ENCODE measurements around the gene FOXK2.
"Not testable (repeated sequence)": the region's sequence is repeated elsewhere in the genome, so short reads cannot be mapped to it uniquely, and the experiment has no call there.

FOXK2 gene

DNA sequence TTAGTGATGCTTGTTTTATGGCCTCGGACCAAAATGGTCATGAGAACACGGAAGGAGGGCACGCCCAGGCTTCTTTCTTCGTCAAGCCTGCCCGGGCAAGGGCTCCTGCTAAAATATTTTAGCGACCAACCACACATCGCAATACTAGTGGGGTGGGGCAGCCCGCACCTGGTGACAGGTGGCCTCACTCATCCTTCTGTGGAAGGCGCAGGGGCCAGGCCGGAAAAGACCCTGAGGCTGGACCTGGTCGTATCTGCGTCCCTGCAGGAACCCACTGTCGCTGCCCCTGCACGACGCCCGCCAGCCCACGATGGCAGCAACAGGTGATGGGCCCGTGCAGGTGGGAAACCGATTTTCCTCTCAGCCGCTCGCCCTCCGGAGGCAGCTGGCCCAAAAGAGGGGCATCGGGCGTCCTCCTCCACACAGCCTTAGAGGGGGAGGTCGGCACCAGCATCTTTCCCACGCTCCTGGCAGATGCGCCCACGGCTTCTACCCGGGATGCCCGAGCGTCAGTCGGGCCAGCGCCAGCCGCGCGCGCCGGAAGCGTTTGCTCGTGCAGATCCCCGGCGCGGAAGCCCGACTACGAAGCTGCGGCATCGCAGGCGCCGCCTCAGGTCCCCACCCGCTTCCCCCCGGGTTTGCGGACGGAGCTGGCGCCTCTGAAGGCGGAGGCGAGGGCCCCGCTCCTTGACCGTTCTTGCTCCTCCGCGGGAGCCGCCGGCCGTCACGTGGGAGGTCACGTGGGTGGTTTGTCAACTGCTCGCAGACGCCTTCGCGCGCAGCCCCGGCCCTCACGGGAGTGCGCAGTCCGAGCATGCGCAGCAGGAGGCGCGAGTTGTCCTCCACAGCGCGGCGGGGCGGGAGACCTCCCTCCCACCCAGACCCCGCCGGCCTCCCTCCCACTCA, 22.8 kb upstream of the FOXK2 start:
- DNase-seq, result peak; percentile 97

DNA sequence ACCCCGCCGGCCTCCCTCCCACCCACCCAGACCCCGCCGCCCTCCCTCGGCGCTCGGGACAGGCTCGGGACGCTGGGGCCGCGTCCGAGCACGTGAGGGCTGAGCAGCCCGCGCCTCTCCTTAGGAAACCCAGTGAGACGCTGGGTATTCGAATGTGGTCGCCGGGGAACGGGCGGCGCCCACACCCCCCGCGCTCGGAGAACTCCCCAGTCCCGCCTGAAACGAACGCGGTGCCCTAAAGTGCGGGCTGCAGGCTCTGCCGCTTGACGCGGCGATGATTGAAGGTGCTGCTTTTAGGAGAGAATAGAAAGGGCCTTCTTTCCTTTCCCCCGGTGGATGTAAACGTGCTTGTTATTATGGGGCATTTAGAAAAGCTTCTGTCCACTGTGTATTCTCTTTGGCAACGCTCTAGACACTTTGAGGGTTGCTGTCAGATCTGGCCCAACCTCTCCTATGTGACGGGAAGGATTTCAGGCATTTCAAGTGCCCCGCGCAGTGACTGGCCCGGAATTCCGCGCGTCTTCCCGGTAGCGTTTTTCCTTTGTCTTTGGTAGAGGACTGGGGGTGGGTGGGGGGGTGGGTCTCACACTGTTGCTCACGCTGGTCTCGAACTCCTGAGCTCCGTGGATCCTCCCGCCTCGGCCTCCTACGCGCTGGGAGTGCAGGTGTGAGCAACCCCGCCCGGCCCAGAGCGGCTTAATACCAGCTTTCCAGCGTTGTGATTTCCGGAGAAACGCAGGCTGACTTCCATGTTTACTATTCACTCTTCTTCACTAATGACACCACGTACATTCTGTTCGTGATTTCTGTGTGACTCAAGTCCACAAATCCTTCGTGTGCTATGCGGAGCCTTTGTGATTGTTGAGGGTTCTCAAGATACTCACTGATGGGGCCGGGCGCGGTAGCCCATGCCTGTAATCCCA, 21.8 kb upstream of the FOXK2 start:
- peak; percentile 67 for DNase-seq

- DNase-seq, result no peak
Observed at GRCh38 chr17:82502207-82502606, 17.3 kb upstream of the FOXK2 start.

DNA sequence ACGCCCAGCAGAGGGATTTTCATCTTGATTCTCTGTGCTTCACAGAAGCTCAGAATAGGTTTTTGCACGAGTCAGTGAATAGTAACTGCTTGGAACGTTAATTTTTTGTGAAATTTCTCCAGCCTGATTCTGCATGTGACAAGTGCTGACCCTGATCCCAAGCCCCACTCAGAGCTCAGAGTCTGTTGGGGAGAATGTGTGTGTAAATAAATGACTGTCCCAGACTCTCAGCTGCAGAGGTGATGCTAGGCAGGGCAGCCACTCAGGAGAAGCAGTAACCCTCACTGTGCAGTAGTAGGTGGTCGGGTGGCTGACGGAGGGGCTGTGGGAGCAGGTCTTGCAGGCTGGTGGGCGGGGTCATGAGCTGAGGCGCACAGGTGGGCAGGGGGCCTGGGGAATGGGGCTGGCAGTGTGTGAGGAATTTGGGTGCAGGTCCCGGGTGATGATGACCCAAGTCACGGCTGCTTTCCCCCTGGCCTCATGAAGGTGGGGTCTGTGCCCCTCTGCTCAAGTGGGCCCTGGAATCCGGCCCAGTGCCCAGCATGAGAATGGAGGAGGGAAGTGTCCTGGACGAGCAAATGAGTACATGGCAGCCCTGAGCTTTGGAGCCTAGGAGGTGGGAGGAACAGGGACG, 16.3 kb upstream of the FOXK2 start:
- no peak for DNase-seq

DNA sequence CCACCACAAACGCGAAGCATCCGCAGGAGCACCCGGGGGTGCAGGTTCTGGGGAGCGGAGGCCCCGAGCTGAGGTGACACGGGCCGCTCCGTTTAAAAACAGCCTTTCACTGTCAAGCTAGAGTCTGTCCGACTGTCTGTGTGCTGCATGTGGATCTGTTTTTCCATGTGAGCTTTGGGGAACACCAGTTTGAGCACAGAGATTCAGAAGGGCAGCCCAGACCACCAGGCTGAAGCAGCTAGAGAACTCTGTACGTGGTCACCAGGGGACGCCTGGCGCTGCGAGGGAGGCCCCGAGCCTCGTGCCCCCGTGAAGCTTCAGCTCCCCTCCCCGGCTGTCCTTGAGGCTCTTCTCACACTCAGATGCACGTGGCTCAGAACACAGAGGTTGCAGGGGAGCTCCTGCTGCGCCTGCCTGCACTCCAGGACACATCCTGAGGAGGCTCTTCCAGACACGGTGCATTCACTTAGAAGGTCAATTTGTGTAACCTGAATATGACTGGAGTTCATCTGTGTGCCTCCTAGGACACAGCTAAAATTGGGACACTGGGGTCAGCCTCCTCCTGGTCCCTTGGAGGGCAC, 15.7 kb upstream of the FOXK2 start:
- no peak for DNase-seq

DNA sequence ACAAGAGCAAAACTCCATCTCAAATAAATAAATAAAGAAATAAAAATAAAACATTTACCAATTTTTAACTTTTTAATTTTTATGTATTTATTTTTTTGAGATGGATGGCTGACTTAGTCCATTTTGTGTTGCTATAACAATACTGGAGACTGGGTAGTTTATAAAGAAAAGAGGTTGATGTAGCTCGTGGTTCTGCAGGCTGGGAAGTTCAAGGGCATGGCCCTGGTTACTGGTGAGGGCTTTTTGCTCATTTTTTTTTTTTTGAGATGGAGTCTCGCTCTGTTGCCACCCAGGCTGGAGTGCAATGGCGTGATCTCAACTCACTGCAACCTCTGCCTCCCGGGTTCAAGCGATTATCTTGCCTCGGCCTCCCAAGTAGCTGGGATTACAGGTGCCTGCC, 14.2 kb upstream of the FOXK2 start:
- no peak for DNase-seq

GRCh38 chr17:82506402-82506801, 13.1 kb upstream of the FOXK2 start:
- DNase-seq, result peak; percentile 30

GRCh38 chr17:82507631-82508175, 11.8 kb upstream of the FOXK2 start:
- DNase-seq, result no peak

DNA sequence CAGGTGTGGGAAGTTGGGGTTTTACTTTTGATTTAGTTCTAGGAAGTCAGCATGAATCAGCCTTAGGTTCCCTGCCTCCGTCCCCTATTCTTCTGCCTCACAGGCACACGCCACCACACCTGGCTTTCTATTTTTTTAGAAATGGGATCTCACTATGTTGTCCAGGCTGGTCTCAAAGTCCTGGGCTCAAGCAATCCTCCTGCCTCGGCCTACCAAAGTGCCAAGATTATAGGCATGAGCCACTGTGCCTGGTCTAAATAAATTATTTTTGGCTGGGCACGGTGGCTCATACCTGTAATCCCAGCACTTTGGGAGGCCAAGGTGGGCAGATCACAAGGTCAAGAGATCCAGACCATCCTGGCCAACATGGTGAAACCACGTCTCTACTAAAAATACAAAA, 7.9 kb upstream of the FOXK2 start:
- DNase-seq, result not testable (repeated sequence)

DNA sequence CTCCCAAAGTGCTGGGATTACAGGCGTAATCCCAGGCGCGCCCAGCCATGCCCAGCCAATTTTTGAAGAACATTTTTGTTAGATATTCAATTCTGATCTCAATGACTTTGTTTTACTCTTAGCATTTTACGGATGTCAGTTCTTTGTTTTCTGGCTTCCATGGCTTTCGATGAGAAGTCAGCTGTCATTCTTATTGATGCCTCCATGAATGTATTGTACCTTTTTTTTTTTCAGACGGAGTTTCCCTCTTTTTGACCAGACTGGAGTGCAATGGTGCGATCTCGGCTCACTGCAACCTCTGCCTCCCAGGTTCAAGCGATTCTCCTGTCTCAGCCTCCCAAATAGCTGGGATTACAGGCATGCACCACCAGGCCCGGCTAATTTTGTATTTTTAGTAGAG, 5.7 kb upstream of the FOXK2 start:
- not testable (repeated sequence) for DNase-seq

DNA sequence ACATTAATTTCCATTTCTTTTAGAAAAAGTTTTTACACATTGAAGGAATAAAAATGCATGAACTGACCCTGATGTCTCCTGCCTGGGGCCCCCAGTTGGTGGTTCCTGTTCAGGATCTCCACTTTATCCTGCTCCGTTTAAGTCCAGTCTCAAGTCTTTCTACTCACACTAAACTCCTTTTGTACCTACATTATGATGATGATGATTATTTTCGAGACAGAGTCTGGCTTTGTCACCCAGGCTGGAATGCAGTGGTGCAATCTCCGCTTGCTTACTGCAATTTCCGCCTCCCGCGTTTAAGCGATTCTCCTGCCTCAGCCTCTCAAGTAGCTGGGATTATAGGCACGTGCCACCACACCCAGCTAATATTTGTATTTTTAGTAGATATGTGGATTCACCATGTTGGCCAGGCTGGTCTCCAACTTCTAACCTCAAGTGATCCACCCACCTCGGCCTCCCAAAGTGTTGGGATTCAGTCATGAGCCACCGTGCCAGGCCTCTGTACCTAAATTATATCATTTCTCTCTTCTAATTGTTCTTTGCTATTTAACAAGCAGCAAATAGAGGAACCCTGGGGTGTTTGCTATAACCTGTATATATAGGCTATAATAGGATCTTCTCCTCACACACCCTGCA, 2.2 kb upstream of the FOXK2 start:
- no peak for DNase-seq

- DNase-seq, result no peak
Observed at GRCh38 chr17:82519971-82520903, 705 bp downstream of the FOXK2 start.

GRCh38 chr17:82524540-82524939, 5.0 kb downstream of the FOXK2 start:
- no peak for DNase-seq

GRCh38 chr17:82525712-82526111, 6.2 kb downstream of the FOXK2 start:
- DNase-seq, result no peak

DNA sequence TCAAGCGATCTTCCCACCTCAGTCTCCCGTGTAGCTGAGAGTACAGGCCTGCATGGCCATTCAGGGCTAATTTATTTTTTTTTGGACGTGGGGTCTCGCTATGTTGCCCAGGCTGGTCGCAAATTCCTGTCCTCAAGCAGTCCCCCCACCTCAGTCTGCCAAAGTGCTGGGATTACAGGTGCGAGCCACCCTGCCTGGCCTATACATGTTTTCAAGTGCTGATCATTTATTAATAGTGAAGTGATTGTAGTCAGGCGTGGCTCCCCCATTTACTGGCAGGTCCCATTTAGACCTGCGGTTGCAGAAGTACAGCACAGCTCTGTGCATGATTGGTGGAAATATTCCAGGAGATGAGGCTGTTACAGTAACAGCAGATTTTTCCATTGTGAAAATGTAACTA, 8.4 kb downstream of the FOXK2 start:
- DNase-seq, result no peak

GRCh38 chr17:82528484-82529265, 9.1 kb downstream of the FOXK2 start:
- no peak for DNase-seq

DNA sequence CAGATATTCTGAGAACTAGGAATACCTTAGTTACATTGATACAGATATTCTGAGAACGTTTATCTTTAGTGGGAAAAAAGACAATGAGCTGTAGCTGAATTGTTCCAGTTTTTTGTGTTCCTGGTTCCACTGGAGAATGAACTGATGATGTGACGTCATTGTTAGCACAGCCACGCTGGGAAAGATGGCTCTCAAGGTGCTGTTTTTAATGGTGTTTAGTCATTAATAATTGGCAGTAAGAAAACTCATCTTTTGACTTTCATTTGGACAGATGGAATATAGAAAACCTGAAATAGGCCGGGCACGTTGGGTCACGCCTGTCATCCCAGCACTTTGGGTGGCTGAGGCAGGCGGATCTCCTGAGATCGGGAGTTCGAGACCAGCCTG, 10.4 kb downstream of the FOXK2 start:
- no peak for DNase-seq

DNA sequence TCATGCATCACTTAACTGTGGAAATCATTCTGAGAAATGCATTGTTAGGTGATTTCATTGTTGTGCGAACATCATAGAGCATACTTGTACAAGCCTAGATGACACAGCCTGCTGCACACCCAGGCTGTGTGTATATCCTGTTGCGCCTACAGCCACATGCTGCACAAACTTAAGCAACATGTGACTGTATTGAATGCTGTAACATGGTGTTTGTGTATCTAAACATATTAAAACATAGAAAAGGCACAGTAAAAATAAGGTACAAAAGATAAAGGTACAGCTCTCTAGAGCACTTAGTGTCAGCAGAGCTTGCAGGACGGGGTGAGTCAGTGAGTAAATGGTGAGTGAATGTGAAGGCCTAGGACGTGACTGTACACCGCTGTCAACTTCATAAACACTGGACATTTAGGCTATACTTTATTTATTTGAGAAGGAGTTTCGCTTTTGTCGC, 11.9 kb downstream of the FOXK2 start:
- DNase-seq, result no peak

DNA sequence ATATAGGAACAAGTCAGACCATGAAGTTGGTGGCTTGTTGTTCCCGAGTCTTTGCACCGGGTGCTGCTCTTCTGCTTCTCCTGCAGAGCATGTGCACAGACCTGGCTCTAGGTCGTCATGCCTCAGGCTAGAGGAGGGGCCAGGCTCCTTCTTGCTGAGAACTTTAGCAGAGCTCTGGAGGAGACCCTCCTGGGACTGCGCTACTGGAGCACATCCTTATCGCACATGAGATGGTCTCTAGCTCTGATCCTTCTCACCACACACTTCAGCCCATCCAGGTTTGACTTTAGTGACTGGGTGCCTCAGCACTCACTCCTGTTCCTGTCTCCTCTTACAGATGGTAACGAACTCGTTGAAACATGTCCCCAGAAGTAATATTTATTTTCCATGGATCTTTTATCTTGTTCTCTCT, 14.9 kb downstream of the FOXK2 start:
- no peak for DNase-seq

Measured in NCI-H774 (cell line).